Adrenal gland (tissue), 5 donors: ENCODE data around the gene TIMM17A.

Experiments
- POLR2A ChIP-seq, 2 donors: fragments of 450-650 bp; IDR thresholded peaks; one replicate each; pipeline ENCODE4 v1.6.1; 2017; ENCODE audit warnings: antibody characterized with exemption in 2 of 2, mild to moderate bottlenecking in 2 of 2, moderate library complexity in 1 of 2
- TF ChIP-seq, protein P1 (sequence below), 6 experiments: fragments of 450-650 bp in 4 of 6; fragments of 200-600 bp in 2 of 6; sonication (generic) in 1 of 6; IDR thresholded peaks; 1 replicate in 5 of 6; 2 replicates in 1 of 6; pipeline versions ENCODE4 v1.5.1 to v1.8.0; 2016 to 2021; ENCODE audit warnings: antibody characterized with exemption in 6 of 6, mild to moderate bottlenecking in 2 of 6, moderate library complexity in 1 of 6
- donor health status: DM: no; HTN: no; CAD: no.

DNA sequence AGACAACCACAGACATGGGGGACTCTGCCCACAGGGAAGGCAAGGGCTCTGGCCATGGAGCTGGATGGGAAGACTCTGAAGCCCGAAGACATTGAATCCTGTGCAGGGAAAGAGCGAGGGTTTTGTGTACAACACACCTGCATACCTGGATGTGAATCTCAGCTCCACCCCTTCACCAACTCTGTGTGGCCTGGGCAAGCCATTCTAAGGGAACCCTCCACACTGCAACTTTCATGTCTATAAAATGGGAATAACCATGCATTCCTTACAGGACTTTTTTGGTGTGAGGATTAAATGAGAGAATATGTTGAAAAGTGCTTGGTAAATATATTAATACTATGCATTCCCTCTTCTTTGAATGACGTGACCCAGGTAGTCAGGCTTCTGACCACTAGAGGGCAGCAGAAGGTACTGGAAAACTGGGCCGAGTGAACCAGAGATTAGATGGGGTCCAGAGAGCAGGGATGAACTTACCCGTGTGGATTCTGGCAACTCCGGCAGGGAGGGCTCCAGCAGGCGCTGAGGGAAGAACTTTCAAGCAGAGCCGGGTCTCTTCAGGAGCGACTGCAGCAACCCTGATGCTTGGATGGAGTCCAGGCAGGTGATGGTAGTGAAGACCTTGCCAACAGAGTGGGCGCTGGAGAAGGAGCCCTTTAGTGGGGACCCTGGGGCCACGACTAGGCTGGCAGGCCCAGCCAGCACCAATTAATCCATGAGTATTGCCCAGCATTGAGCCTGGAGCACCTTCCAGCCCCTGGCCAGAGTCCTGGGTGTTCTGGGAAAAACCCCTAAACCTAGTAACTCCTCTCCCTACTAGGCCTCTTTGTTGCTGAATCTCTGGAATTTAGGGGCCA, 54.2 kb downstream of the TIMM17A start:
- TF ChIP-seq, protein P1, sequence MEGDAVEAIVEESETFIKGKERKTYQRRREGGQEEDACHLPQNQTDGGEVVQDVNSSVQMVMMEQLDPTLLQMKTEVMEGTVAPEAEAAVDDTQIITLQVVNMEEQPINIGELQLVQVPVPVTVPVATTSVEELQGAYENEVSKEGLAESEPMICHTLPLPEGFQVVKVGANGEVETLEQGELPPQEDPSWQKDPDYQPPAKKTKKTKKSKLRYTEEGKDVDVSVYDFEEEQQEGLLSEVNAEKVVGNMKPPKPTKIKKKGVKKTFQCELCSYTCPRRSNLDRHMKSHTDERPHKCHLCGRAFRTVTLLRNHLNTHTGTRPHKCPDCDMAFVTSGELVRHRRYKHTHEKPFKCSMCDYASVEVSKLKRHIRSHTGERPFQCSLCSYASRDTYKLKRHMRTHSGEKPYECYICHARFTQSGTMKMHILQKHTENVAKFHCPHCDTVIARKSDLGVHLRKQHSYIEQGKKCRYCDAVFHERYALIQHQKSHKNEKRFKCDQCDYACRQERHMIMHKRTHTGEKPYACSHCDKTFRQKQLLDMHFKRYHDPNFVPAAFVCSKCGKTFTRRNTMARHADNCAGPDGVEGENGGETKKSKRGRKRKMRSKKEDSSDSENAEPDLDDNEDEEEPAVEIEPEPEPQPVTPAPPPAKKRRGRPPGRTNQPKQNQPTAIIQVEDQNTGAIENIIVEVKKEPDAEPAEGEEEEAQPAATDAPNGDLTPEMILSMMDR (IDR thresholded peaks at IDR 0.05) = peak; percentile 80 to 90 (median 85)
- no peak for TF ChIP-seq POLR2A (IDR thresholded peaks at IDR 0.05)
